GM19468 (cell line): ENCODE data around the gene PARD6A.

ENCODE experiments used
- ATAC-seq: cut with Tn5 transposase; IDR thresholded peaks from one replicate; pipeline ENCODE4 v1.9.1; 2021; ENCODE audit warnings: mild to moderate bottlenecking, moderate library complexity, moderate number of reproducible peaks; ENCODE audit not compliant: unreplicated experiment; ENCODE audit errors: extremely low read depth

The PARD6A gene, protein sequence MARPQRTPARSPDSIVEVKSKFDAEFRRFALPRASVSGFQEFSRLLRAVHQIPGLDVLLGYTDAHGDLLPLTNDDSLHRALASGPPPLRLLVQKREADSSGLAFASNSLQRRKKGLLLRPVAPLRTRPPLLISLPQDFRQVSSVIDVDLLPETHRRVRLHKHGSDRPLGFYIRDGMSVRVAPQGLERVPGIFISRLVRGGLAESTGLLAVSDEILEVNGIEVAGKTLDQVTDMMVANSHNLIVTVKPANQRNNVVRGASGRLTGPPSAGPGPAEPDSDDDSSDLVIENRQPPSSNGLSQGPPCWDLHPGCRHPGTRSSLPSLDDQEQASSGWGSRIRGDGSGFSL

GRCh38 chr16:67660564-67661028 lies at the start of gene PARD6A:
TSS of gene PARD6A (plus strand) at chr16:67660960. CDS start at chr16:67661039, 79 bp downstream.
- peak; percentile 32 for ATAC-seq

- ATAC-seq: no peak
These were observed 47.0 kb upstream of the PARD6A start for GRCh38 chr16:67613808-67614207.

- ATAC-seq: no peak
These were observed 32.5 kb upstream of the PARD6A start for GRCh38 chr16:67628216-67628615.

DNA sequence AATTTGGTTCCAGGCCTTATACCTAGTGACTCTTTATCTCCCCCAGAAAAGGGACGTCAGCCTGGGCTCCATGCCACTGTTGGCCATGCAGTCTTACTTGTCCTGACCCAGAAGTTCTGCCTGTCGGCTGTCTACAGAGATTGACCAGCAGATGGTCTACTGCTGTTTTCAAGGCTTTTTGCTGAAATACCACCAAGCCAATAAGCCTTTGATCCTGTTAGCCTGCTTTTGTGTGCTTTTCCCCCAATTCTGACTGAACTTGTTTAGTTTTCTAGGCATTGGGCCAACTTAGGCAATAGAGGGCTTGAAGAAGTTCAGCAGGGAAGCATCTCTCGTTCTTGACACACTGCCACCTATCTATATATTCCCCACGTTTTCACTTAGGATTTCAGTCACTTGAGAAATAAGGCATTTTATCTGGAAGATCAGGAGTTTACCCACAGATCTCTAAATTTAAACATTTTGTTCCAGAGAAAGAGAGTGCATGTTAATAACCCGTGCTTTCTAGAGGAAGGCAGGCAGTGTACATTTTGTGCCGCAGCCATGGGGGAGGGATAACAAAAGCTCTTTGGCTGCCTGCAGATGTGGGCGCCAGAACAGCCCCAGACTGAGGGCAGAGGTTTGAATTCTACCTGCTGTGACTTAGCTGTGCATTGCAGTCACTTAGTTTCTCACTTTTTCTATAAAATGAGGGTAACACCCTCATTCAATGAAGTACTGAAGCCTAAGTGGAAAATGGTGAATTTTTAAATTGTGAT lies 28.2 kb upstream of the PARD6A start:
- ATAC-seq: no peak

GRCh38 chr16:67636713-67637112 lies 24.0 kb upstream of the PARD6A start:
- ATAC-seq: no peak

DNA sequence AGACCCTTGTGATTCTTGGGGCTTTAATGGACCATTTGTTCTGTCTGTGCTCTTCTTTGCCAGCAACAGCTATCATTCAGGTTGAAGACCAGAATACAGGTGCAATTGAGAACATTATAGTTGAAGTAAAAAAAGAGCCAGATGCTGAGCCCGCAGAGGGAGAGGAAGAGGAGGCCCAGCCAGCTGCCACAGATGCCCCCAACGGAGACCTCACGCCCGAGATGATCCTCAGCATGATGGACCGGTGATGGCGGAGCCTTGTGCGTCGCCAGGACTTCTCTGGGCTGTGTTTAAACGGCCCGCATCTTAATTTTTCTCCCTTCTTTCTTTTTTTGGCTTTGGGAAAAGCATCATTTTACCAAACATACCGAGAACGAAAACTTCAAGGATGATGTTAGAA lies 23.1 kb upstream of the PARD6A start:
- no peak for ATAC-seq

DNA sequence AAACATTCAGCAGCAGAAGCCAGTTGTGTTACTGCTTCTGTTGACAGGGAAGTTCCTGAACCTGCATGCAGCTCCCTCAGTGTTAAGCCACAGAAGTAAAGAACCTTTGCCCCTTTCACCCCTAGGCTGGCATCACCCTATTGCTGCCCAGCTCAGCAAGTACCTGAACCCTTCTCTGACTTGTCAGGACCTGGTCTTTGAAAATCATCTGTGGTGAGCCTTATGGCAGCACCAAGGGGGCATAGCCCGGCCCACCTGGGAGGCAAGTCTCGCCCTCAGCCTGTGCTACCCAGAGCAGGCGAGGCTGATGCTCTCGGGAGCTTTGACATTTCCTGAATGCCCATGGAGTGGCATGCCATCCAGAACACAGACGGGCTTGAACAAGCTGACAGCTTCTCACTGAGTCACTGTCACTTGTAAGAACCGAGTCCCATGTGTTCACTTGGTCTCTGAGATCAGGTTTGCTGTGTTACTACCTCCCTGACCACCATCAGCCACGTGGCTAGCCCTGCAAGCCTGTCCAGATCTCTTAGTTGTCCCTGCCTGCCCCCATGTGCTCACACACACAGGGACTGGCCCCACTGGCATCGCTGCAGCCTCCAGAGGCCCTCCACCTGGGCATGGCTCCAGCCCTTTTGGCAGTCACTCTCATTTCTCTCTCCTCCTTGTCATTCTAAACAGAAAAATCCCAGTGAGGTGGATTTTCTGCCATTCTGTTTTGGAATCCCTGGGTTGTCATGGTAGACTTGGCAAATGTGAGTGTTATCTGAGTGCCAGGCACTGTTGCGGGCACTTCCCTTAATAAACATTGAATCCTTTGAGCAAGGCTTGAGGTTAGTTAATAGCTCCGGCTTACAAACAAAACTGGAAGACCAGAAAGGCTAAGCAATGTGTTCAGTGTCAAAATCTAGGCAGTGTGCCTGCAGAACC lies 18.7 kb upstream of the PARD6A start:
- no peak for ATAC-seq

- ATAC-seq: no peak
These were observed 16.7 kb upstream of the PARD6A start for GRCh38 chr16:67644038-67644437.

- ATAC-seq: no peak
These were observed 15.2 kb upstream of the PARD6A start for GRCh38 chr16:67645397-67646121.

- ATAC-seq: no peak
These were observed 13.6 kb upstream of the PARD6A start for GRCh38 chr16:67647111-67647651.

DNA sequence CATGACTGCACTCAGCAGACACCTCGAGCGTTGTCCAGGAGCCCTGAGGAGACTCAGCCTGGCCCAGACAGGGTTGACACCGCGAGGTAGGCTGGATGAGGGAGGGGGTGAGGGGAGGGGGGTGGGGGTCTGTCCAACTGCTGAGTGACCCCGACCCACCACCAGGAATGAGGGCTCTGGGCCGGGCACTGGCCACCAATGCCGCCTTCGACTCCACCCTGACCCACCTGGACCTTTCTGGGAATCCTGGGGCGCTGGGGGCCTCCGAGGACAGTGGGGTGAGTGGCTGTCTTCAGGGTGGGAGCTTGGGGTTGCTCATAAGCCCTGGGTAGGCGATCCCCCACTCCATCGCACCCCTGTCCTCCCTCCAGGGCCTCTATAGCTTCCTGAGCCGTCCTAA lies 13.1 kb upstream of the PARD6A start:
- ATAC-seq: no peak

DNA sequence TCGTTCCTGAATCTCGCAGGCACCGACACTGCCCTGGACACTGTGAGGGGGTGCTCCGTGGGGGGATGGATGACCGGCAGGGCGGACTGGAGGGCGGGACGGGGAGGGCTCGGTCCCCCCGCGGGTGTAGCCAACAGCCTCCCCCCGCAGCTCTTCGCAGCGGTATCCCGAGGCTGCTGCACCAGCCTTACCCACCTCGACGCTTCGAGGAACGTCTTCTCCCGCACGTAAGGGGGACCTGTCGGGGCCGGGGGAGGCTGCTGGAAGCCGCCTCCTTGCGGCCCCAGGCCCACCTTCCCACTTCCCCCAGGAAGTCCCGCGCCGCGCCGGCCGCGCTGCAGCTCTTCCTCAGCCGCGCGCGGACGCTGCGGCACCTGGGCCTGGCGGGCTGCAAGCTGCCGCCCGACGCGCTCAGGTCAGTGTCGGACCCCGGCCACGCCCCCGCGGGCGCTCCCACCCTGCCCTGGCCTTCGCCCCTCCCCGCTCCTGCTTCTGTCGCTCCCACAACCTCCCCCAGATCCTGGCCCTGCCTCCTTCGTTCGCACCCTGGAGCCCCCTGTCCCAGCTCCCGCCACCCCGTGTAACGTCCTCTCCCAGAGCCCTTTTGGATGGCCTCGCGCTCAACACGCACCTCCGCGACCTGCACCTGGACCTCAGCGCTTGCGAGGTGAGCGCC lies 12.5 kb upstream of the PARD6A start:
- ATAC-seq: no peak

DNA sequence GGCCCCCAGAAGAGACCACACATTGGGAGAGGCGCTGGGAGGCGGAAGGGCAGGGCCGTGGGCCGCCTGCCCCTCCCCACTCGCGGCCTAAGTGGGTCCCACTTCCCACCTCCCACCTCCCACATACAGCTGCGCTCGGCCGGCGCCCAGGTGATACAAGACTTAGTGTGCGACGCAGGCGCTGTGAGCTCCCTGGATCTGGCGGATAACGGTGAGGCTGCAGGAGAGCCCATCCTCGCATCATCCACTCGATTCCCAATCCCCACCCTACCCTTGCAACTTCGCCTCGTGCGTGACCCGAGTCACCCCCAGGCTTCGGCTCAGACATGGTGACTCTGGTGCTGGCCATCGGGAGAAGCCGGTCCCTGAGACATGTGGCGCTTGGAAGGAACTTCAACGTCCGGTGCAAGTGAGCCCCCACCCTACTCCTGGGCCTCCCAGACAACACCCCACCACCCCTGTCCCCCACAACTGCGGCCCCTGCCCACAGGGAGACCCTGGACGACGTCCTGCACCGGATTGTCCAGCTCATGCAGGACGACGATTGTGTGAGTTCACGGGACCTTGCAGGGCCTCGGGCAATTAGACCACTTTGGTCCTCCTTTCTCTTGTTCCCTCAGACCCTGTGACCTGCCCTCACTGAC lies 11.9 kb upstream of the PARD6A start:
- ATAC-seq: no peak

DNA sequence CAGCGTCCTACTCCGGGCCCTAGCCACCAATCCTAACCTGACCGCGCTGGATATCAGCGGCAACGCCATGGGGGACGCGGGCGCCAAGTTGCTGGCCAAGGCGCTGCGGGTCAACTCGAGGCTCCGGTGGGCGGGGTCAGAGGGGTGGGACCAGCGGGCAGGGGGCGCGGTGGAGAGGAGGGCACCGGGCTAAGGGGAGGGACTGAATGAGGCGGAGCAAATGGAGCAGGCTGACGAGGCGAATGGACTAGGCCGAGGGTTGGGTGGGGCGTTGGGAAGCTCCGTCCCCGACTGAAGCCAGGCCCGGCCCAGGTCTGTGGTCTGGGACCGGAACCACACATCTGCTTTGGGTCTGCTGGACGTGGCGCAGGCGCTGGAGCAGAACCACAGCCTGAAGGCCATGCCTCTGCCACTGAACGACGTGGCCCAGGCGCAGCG lies 11.2 kb upstream of the PARD6A start:
- ATAC-seq: no peak

GRCh38 chr16:67650023-67650422 lies 10.7 kb upstream of the PARD6A start:
- no peak for ATAC-seq

DNA sequence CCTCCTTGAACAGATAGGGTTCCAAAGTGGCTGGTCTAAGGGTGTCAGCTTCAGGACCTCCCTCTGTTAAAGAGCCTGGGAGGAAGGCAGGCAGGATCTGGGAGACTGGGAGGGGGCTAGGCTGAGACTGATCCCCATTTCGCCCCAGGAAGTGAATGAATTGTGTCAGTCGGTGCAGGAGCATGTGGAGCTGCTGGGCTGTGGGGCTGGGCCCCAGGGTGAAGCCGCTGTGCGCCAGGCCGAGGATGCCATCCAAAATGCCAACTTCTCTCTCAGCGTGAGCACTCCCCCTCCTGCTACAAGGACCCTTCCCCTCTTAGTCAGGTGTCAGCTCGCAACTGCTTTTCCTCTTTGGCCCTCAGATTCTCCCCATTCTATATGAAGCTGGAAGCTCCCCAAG lies 9.7 kb upstream of the PARD6A start:
- no peak for ATAC-seq

GRCh38 chr16:67651847-67652246 lies 8.9 kb upstream of the PARD6A start:
- ATAC-seq: no peak

DNA sequence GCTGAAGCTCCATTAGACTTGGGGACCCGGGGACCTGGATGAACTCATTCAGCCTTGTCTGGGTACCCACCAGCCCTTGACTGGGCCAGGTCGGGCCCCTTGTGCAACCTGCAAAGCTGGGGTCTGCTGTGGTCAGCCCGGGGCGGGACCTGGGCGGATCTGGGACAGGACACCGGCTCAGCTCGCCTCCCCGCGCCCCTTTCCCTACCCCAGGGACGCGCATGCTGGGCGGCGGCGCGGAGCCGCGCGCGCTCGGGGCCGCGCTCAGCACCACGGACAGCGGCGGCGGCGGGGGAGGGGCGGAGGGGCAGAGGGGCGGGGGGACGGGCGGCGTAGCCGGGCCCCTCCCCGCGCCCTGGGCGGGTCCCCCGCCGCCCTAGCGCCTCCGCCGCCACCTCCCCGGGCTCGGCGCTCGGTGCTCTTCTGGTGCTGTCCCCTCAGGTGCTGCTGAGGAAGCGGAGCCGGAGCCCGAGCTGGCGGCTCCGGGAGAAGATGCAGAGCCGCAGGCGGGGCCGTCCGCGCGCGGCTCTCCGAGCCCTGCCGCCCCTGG lies 8.1 kb upstream of the PARD6A start:
- ATAC-seq: no peak
